ENCODE results near the gene PITRM1.

The PITRM1 gene

DNA sequence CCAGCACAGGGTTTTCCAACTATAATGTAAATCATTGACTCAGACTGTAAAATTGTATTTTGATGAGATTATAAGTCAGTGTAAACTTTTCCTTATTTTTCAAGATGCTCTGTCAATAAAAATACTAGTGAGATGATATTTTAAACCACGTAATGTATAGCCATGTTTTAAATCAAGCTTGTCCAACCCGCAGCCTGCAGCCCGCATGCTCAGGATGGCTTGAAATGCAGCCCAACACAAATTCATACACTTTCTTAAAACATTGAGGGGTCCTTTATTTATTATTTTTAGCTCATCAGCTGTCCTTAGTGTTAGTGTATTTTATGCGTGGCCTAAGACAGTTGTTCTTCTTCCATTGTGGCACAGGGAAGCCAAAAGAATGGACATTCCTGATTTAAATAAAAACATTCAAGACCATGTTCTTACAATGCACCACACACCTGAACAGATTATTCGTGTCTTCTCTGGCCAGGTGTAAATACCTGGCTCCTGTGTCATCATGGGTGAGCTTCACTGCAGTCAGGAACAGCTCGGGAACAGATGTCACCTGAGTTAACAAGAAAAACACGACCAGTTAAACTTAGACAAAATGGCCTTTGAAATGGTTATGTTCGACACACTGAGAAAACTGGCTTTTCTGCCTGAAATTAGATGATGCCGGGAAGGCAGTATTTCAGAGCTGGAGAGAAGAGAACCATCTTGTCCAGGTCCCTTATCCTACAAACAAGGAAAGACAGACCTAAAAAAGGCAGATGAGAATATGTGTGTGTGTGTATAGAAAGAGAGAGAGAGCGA, 5.9 kb downstream of the PITRM1 start:
- no peak for DNase-seq

- no peak for DNase-seq
These were observed 7.4 kb downstream of the PITRM1 start for GRCh38 chr10:3165196-3165595.

GRCh38 chr10:3163879-3164278, 8.7 kb downstream of the PITRM1 start:
- no peak for DNase-seq

GRCh38 chr10:3162533-3162932, 10.0 kb downstream of the PITRM1 start:
- no peak for DNase-seq

DNA sequence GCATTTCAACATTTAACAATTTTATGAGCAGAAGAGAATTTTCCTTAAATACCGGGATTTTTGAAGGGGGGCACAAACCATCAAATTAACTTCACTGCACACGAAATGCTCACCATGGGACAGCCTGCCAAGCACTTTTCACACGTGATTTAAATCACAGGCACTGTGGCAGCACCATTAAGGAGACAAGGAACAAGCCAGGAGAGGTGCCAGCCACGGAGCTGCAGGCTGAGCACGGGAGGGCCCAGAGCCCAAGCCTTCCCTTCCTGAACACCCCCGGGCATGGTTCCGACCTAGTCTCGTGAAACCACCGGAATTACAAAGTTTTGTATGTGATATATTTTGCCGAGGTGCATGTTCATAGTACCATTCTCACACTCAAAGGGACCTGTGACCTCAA, 13.4 kb downstream of the PITRM1 start:
- no peak for DNase-seq

GRCh38 chr10:3154666-3155065, 17.9 kb downstream of the PITRM1 start:
- no peak for DNase-seq

GRCh38 chr10:3152566-3152935, 20.0 kb downstream of the PITRM1 start:
- no peak for DNase-seq

GRCh38 chr10:3151889-3152565, 20.6 kb downstream of the PITRM1 start:
- DNase-seq, result no peak

GRCh38 chr10:3150961-3151360, 21.6 kb downstream of the PITRM1 start:
- DNase-seq, result no peak

DNA sequence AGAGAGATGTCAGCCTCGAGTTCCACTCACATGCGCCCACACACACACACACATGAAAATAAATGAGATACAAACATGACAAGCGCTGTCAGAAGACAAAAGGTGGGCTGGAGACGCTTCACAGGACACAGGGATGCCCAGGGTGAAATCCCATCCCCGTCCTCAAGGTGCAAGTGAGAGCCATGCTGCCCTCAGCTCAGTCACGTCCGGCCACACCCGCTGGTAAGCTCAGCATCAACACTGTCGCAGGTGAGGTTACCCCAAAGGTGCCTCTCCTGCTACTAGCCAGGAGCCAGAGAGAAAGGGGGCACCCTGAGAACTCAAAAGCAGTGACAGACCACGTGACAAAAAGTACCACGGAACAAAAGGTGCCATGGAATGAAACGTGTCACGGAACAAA, 22.2 kb downstream of the PITRM1 start:
- DNase-seq, result no peak

GRCh38 chr10:3149918-3150317, 22.7 kb downstream of the PITRM1 start:
- DNase-seq, result no peak

DNA sequence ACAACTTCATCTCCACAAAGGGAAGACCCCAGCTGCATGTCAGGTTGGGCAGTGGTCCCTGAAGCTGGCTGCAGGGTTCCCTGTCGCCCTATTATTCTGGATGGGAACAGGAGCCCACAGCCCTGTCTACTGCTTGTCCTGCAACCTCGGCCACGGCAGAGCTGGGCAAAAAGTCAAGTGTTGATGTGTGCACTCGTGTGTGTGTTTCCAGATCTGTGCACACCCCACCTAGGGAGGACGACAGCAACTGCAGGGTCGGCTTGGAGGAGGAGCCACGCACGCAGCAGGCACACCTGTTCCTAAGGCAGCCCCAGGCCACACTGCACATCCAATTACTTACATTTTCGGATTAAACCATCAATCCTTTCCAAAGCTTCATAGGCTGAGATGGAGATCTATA, 23.6 kb downstream of the PITRM1 start:
- no peak for DNase-seq

DNA sequence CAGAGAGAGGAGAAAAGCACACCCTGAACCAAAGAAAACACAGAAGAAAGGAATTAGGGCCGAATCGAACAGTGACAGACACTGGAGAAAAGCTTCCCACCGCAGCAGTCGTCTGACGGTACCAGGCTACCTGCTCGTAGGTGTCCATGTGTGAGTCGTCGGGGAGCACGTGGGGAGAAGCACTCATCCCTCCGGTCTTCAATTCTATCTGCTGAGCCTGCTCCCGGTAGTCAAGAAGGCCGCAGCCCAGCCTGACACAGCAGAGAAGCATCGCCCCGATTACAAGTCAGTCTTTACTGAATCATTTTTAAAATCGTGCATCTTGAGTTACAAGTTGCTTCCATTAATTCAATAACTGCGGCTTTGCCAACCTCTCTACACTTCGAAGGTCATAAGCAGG, 24.5 kb downstream of the PITRM1 start:
- no peak for DNase-seq

GRCh38 chr10:3147117-3147820, 25.3 kb downstream of the PITRM1 start:
- no peak for DNase-seq

DNA sequence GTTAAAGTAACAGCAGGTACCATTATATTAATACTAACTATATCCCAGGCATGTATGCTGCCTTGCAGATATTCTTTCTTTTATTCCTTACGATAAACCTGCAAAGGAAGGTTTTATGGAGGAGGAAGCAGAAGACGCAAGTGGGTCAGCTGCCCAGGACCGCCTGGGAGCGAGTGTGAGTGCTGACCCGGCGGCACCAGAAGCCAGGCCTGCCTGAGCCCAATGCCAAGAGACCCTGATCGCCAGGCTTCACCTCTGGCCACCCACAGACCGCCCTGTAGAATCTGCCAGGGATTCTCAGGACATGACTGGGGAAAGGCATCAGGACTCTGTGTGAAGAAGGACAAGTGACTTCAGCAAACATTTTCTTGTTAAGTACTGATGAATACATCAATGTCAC, 26.3 kb downstream of the PITRM1 start:
- DNase-seq, result no peak

- no peak for DNase-seq
These were observed 27.2 kb downstream of the PITRM1 start for GRCh38 chr10:3145366-3145765.

GRCh38 chr10:3143791-3144434, 28.7 kb downstream of the PITRM1 start:
- no peak for DNase-seq

DNA sequence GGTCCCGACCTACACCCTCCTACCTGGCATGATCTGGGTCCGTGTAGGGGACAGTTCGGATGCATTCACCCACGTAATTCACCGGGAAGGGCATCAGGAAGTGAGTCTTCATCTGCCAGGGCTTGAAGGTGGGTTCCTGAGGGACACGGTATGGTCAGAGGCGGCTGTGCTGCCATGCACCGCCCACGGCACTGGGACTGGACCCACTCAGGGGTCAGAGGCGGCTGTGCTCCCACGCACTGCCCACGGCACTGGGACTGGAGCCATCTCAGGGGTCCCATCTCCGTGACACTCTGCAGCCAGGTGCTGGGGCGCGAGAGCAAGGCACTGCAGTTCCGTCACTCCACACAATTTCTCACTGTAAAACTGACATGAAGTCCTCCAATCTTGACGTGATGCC, 29.2 kb downstream of the PITRM1 start:
- DNase-seq, result no peak

DNA sequence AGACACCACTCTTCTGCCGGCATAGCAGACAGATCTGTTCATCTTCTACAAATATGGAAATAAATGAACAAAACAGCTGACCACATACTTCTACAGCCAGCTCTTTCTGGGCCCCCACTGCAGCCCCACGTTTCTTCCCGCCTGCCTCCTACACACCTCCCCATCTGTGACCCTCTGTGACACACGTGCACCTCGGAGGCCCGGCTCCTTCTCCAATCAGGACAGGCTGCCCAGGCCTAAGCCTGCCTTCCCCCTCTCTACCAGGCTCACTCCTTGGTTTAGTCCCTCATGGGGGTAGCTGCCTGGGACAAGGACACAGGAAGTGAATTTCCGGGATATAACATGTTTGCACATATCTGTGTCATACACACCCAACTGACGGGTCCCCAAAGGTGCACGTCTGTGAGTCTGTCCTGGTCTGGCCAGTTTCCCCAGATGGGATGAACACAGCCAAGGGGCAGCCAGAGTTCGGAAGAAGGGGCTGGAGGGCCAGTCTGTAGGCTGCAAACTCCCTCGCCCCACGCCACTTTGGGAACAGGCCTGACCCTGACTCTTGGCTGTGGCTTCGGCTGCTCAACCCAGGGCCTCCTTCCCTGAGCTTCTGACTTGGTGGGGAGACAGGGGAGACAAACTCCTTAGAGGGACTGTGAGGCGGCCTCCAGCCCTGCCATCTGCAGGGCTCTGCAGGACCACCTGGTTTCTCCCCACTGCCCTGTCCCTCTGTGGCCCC, 30.3 kb downstream of the PITRM1 start:
- DNase-seq, result no peak

DNA sequence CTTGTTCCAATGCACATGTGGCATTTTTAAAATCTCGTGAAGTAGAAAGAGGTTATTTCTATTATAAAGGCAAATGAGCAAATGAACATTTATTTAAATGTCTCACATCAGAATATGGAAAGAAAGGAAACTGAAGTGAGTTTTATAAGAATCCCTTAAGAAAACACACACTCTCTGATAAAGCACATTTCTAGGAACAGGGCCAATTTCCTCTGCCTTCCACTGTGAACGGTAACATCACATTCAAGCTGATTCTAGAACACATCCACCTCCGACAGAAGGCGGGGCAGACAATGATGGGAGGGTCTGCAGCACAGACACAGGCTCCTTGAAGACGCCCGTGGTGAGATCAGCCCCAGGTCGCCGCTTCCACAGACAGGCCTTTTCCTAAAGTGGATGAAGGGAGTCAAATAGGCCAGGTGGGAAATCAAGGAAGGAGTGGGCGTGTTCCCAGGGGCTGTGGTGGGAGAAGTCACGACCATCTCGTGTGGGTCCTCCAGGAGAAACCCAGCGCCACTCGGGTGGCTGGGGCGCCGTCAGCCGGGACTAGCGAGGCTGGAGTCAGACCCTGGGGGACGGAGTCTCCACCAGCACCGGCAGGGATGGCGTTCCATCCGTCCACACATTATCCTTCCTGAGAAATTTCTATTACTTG, 31.1 kb downstream of the PITRM1 start:
- no peak for DNase-seq

GRCh38 chr10:3140280-3140679, 32.3 kb downstream of the PITRM1 start:
- DNase-seq, result no peak

DNA sequence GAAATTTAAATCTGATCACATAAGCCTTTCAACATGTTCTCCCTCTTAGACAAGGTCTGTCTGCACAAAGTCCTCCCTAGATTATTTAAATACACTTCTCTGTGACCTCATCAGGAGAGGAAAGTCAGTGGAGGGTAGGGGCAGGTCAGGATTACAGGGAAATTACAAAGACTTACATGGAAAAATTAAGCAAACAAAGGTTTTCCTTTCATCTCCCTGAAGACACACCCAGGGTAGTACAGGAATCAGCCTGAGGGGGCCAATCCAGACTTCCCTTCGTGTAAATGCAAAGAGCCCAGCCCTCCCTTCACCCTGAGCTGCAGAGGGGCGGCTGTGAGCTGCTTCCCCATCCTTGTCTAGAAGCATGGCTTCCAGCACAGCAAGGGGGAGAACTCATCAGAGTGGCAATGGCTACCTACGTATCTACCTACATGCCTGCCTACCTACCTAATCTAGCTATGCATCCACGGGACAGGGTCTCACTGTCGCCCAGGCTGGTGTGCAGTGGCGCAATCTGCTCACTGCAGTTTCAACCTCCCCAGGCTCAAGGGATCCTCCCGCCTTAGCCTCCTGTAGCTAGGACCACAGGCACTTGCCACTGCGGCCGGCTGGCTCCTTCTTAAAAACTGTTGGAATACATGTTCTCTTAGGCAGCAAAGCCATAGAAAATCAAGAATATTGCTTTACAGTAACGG, 33.2 kb downstream of the PITRM1 start:
- no peak for DNase-seq
